ENCODE measurements around the gene NDUFC1. TPM values are rescaled to one million over a fixed set of nuclear protein-coding genes. Genes with fewer than 3 reads are reported as not detected.
A peak's percentile ranks its signal among the peaks of the same experiment; 100 is the strongest.
"Not testable (repeated sequence)": the region's sequence is repeated elsewhere in the genome, so short reads cannot be mapped to it uniquely, and the experiment has no call there.

The NDUFC1 gene
- total and polyA plus RNA-seq, 2 experiments from 2014 or later, result 91.6 to 316 TPM

DNA sequence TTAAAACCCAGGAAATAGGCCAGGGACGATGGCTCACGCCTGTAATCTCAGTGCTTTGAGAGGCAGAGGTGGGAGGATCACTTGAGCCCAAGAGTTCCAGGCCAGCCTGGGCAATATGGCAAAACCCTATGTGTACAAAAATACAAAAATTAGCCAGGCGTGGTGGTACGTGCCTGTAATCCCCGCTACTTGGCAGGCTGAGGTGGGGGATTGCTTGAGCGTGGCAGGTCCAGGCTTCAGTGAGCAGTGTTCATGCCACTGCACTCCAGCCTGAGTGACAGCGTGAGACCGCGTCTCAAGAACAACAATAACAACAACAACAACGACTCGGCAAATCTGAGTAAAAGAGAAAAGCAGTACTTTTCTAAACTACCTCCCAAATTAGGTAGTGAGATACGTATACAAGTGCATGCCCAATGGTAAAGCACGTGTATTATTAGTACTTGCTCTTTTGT is 13.0 kb upstream of the NDUFC1 start:
- Histone ChIP-seq H3K36me3 (no peaks in the 10 kb centered on the region), H3K27ac (peak overlapping the region; percentile 66), H3K9me3 (ENCODE audit: low read depth) (no peaks in the 10 kb centered on the region), H3K4me1 (ENCODE audit: low read depth) (peaks cover 20% of the 10 kb centered on the region), H3K27me3 (no peaks in the 10 kb centered on the region), H3K4me3 (no peak overlapping the region)
- no peak for DNase-seq (ENCODE audit: low read depth in 1 of 2, low spot score in 1 of 2)
- TF ChIP-seq, protein P1, sequence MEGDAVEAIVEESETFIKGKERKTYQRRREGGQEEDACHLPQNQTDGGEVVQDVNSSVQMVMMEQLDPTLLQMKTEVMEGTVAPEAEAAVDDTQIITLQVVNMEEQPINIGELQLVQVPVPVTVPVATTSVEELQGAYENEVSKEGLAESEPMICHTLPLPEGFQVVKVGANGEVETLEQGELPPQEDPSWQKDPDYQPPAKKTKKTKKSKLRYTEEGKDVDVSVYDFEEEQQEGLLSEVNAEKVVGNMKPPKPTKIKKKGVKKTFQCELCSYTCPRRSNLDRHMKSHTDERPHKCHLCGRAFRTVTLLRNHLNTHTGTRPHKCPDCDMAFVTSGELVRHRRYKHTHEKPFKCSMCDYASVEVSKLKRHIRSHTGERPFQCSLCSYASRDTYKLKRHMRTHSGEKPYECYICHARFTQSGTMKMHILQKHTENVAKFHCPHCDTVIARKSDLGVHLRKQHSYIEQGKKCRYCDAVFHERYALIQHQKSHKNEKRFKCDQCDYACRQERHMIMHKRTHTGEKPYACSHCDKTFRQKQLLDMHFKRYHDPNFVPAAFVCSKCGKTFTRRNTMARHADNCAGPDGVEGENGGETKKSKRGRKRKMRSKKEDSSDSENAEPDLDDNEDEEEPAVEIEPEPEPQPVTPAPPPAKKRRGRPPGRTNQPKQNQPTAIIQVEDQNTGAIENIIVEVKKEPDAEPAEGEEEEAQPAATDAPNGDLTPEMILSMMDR (IDR thresholded peaks at IDR 0.05; ENCODE audit: low read depth, low read length), result no peak

DNA sequence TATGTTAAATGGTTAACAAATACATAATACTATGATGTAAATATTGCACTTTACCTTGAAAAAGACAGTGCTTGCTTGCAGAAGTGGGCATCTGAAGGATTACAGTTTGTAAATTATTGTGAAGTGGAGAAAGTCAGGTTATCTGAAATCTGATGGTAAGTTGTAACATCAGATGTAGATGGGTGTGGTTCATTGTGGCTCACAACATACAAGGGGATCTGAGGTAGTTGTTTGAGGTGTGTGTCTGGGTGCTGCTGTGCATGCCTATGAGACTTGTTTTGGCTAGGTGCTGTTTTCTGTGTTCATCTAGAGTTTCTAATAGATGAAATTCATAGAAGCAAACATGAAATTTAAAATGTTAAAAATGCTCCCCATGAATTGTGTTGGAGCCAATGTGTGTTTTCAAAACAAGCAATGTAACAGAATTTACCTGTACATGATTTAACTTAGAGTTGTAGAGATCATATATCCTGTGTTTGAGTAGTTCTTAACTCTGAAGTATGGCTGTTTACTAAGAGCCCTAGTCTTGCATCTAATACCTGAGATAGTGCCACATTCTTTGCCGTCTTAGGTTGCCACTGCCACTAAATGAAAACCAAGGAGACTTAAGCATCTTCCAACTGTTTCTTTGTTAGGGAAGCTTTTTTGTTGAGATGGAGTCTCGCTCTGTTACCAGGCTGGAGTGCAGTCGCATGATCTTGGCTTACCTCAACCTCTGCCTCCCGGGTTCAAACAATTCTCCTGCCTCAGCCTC is 11.9 kb upstream of the NDUFC1 start:
- Histone ChIP-seq H3K4me1 (ENCODE audit: low read depth) (peaks cover 20% of the 10 kb centered on the region), H3K27ac (peak overlapping the region; percentile 66), H3K9me3 (ENCODE audit: low read depth) (no peaks in the 10 kb centered on the region), H3K36me3 (no peaks in the 10 kb centered on the region), H3K27me3 (no peaks in the 10 kb centered on the region), H3K4me3 (no peak overlapping the region)
- DNase-seq (ENCODE audit: low read depth in 1 of 2, low spot score in 1 of 2), result no peak
- TF ChIP-seq, protein P1 (IDR thresholded peaks at IDR 0.05; ENCODE audit: low read depth, low read length), result no peak

DNA sequence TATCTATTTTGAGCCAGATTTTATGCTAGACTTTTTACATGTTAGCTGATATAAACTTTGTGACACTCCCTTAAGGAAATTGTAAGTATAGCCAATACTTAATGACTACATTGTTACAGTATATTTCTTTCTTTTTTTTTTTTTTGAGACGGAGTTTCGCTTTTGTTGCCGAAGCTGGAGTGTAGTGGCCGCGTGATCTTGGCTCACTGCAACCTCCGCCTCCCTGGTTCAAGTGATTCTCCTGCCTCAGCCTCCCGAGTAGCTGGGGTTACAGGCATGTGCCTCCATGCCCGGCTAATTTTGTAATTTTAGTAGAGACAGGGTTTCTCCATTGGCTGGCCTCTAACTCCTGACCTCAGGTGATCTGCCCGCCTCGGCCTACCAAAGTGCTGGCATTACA is 11.1 kb upstream of the NDUFC1 start:
- not testable (repeated sequence) for H3K27me3 ChIP-seq; H3K36me3 ChIP-seq; DNase-seq (ENCODE audit: low read depth in 1 of 2, low spot score in 1 of 2); H3K9me3 ChIP-seq (ENCODE audit: low read depth); H3K4me3 ChIP-seq
- peaks cover 20% of the 10 kb centered on the region for H3K4me1 ChIP-seq (ENCODE audit: low read depth)
- H3K27ac ChIP-seq, result peak overlapping the region; percentile 66

DNA sequence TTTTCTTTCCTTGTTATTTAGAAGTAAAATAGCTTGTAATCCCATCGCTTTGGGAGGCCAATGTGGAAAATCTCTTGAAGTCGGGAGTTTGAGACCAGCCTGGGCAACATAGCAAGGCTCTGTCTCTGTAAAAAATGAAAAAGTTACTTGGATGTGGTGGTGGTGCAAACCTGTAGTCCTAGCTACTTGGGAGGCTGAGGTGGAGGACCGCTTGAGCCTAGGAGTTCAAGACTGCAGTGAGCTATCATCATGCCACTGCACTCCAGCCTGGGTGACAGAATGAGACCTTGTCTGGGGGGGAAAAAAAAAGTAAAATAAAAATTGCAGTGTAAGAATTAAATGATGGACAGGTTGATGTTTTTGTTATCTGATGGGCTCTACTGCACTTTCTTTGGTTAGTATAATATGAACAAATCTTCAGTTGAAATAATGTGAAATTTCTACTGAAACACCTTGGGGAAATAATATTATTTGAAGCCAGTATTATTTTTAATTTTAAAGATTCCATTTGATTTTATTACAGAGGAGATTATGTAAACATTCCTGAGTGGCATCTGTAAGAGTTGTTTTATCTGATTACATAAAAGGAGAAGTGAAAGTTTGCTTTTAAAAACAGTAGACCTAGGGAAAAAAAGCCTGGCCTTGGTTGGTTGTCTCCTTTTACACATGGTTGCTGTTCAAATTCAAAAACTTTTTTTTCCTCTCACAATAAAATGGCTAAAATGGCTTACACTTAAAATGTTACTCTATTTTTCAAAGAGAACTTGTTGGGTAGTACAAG is 10.5 kb upstream of the NDUFC1 start:
- no peak overlapping the region for H3K27ac ChIP-seq
- no peaks in the 10 kb centered on the region for H3K9me3 ChIP-seq (ENCODE audit: low read depth)
- H3K27me3 ChIP-seq, result no peaks in the 10 kb centered on the region
- peaks cover 20% of the 10 kb centered on the region for H3K4me1 ChIP-seq (ENCODE audit: low read depth)
- TF ChIP-seq, protein P1 (IDR thresholded peaks at IDR 0.05; ENCODE audit: low read depth, low read length), result no peak
- DNase-seq (ENCODE audit: low read depth in 1 of 2, low spot score in 1 of 2), result no peak
- no peaks in the 10 kb centered on the region for H3K36me3 ChIP-seq
- H3K4me3 ChIP-seq, result no peak overlapping the region

DNA sequence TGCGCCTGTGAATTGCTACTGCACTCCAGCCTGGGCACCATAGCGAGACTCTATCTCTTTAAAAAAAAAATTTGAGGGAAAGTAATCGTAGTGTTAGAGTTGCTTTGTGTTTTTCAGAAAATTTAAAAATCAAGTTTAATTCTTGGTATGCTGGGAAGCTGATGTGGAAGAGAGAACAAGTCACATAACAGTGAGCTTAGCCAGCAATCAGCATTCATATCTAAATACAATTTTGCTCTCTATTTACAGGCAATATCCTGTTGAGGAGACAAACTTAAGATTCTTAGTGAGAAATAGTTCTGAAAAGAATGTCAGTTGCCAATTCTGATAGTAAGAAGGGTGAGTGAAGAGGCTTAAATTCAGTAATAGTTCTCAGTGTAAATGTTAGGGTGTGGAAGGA is 9.6 kb upstream of the NDUFC1 start:
- no peaks in the 10 kb centered on the region for H3K27me3 ChIP-seq
- H3K27ac ChIP-seq, result peak overlapping the region; percentile 34
- H3K36me3 ChIP-seq, result no peaks in the 10 kb centered on the region
- no peak overlapping the region for H3K4me3 ChIP-seq
- no peak for DNase-seq (ENCODE audit: low read depth in 1 of 2, low spot score in 1 of 2)
- H3K4me1 ChIP-seq (ENCODE audit: low read depth), result peaks cover 18% of the 10 kb centered on the region
- H3K9me3 ChIP-seq (ENCODE audit: low read depth), result no peaks in the 10 kb centered on the region
- TF ChIP-seq, protein P1 (IDR thresholded peaks at IDR 0.05; ENCODE audit: low read depth, low read length), result no peak

DNA sequence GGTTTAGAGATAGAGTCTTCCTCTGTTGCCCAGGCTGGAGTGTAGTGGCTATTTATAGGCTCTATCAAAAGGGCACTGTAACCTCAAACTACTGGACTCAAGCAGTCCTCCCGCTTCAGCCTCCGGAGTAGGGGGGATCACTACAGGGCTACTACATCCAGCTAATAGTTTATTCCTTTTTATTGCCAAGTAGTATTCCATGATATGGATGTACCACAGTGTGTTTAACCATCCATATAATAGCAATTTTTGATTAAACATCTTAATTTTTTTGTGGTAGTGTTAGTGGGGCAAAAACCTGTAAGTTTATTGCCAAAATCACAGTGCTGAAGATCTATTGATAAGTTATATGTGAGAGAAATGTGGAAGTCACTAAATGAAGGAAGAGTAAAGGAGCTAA is 2.6 kb upstream of the NDUFC1 start:
- Histone ChIP-seq H3K27me3 (no peaks in the 10 kb centered on the region), H3K4me3 (no peak overlapping the region), H3K4me1 (ENCODE audit: low read depth) (peaks cover 11% of the 10 kb centered on the region), H3K9me3 (ENCODE audit: low read depth) (no peaks in the 10 kb centered on the region), H3K36me3 (peaks cover 4% of the 10 kb centered on the region), H3K27ac (no peak overlapping the region)
- no peak for DNase-seq (ENCODE audit: low read depth in 1 of 2, low spot score in 1 of 2)
- TF ChIP-seq, protein P1 (IDR thresholded peaks at IDR 0.05; ENCODE audit: low read depth, low read length), result no peak
